ENCODE measurements around the gene IMPG2. TPM values are rescaled to one million over a fixed set of nuclear protein-coding genes. Genes with fewer than 3 reads are reported as not detected.

The IMPG2 gene
- total and polyA plus RNA-seq, 4 donors, result 0.01 to 0.37 (median 0.25) TPM; not detected in 1

- 96% methylated on average over 2 of the region's 2 CpGs for WGBS
- no peaks in the 10 kb centered on the region for H3K27me3 ChIP-seq (ENCODE audit: control insufficient read depth in 4 of 4, insufficient read depth in 4 of 4, low read length in 3 of 4)
- no peaks in the 10 kb centered on the region for H3K9me3 ChIP-seq (ENCODE audit: control insufficient read depth in 4 of 4, low read length in 3 of 4)
- no peaks in the 10 kb centered on the region for H3K36me3 ChIP-seq (ENCODE audit: control insufficient read depth in 4 of 4, insufficient read depth in 3 of 4, low read depth in 1 of 4, low read length in 3 of 4)
- H3K4me3 ChIP-seq (ENCODE audit: low read depth in 1 of 3, low read length in 3 of 3), result no peak overlapping the region
- no peaks in the 10 kb centered on the region for H3K4me1 ChIP-seq (ENCODE audit: control insufficient read depth in 4 of 4, insufficient read depth in 4 of 4, low read length in 3 of 4)
- no peak for TF ChIP-seq FOXA2 (IDR thresholded peaks at IDR 0.05)
- TF ChIP-seq SP1 (IDR thresholded peaks at IDR 0.05), result no peak
- TF ChIP-seq JUND (IDR thresholded peaks at IDR 0.05), result no peak
- no peak for TF ChIP-seq FOXA1 (IDR thresholded peaks at IDR 0.05)
- no peak for TF ChIP-seq GABPA (IDR thresholded peaks at IDR 0.05 in 1 of 2, conservative IDR thresholded peaks at IDR 0.05 in 1 of 2)
- TF ChIP-seq EGR1 (IDR thresholded peaks at IDR 0.05; ENCODE audit: low read depth in 2 of 2), result no peak
- TF ChIP-seq, protein P1, sequence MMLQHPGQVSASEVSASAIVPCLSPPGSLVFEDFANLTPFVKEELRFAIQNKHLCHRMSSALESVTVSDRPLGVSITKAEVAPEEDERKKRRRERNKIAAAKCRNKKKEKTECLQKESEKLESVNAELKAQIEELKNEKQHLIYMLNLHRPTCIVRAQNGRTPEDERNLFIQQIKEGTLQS (IDR thresholded peaks at IDR 0.05), result no peak
- TF ChIP-seq NR2F2 (IDR thresholded peaks at IDR 0.05), result no peak
- TF ChIP-seq, protein P2, sequence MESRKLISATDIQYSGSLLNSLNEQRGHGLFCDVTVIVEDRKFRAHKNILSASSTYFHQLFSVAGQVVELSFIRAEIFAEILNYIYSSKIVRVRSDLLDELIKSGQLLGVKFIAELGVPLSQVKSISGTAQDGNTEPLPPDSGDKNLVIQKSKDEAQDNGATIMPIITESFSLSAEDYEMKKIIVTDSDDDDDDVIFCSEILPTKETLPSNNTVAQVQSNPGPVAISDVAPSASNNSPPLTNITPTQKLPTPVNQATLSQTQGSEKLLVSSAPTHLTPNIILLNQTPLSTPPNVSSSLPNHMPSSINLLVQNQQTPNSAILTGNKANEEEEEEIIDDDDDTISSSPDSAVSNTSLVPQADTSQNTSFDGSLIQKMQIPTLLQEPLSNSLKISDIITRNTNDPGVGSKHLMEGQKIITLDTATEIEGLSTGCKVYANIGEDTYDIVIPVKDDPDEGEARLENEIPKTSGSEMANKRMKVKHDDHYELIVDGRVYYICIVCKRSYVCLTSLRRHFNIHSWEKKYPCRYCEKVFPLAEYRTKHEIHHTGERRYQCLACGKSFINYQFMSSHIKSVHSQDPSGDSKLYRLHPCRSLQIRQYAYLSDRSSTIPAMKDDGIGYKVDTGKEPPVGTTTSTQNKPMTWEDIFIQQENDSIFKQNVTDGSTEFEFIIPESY (IDR thresholded peaks at IDR 0.05), result no peak
- TF ChIP-seq YY1 (IDR thresholded peaks at IDR 0.05), result no peak
- TF ChIP-seq REST (IDR thresholded peaks at IDR 0.05), result no peak
- no peak for TF ChIP-seq HNF4G (IDR thresholded peaks at IDR 0.05)
- no peak for TF ChIP-seq RXRA (IDR thresholded peaks at IDR 0.05)
- H3K27ac ChIP-seq (ENCODE audit: low read depth in 1 of 2, low read length in 2 of 2), result no peak overlapping the region
- no peak overlapping the region for H3K9ac ChIP-seq (ENCODE audit: low read depth in 1 of 2, low read length in 2 of 2)
- DNase-seq (ENCODE audit: low spot score), result no peak
These were observed 67.4 kb downstream of the IMPG2 start for GRCh38 chr3:101252945-101253344.

DNA sequence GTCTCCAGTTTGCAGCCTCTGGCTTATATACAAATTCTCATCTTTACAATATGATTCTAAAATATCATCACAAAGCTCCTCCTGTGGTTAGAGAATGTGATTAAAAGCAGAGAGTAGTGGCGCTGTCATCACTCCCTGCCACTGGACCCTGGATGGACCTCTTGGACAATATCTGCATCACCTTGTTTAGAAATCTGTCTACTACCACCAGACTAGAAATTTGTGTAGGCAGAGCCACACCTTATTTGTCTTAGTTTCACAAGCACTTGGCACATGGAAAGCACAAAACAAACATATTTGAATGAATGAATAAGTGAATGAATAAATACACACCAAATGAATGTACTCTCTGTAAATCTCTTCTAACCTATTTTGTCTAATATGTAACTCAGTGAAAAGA is 68.1 kb downstream of the IMPG2 start:
- peak; percentile 20 to 26 for TF ChIP-seq HNF4A (conservative IDR thresholded peaks at IDR 0.05)
- TF ChIP-seq RAD21 (IDR thresholded peaks at IDR 0.05), result no peak
- no peak for TF ChIP-seq FOXA1 (IDR thresholded peaks at IDR 0.05)
- TF ChIP-seq SP1 (IDR thresholded peaks at IDR 0.05), result no peak
- no peak for TF ChIP-seq HNF4G (IDR thresholded peaks at IDR 0.05)
- no peak for TF ChIP-seq RXRA (IDR thresholded peaks at IDR 0.05)
- Histone ChIP-seq H3K9me3 (ENCODE audit: control insufficient read depth in 4 of 4, low read length in 3 of 4) (no peaks in the 10 kb centered on the region), H3K4me3 (ENCODE audit: low read depth in 1 of 3, low read length in 3 of 3) (no peak overlapping the region), H3K4me1 (ENCODE audit: control insufficient read depth in 4 of 4, insufficient read depth in 4 of 4, low read length in 3 of 4) (no peaks in the 10 kb centered on the region), H3K27me3 (ENCODE audit: control insufficient read depth in 4 of 4, insufficient read depth in 4 of 4, low read length in 3 of 4) (no peaks in the 10 kb centered on the region), H3K9ac (ENCODE audit: low read depth in 1 of 2, low read length in 2 of 2) (no peak overlapping the region), H3K27ac (ENCODE audit: low read depth in 1 of 2, low read length in 2 of 2) (no peak overlapping the region), H3K36me3 (ENCODE audit: control insufficient read depth in 4 of 4, insufficient read depth in 3 of 4, low read depth in 1 of 4, low read length in 3 of 4) (no peaks in the 10 kb centered on the region)
- WGBS, result 84% methylated on average over 1 of the region's 1 CpG
- no peak for DNase-seq (ENCODE audit: low spot score)

Measured in liver (tissue), 9 donors.